Loucy (cell line): ENCODE results near the gene GPR150.

Experiments
- EZH2phosphoT487 ChIP-seq: fragments of 200-600 bp; IDR thresholded peaks from 2 replicates; pipeline ENCODE4 v1.6.1; 2018; ENCODE audit warnings: antibody characterized with exemption, mild to moderate bottlenecking, moderate library complexity, borderline replicate concordance
- TF ChIP-seq, protein P1 (sequence below): fragments of 200-600 bp; sonication (generic); conservative IDR thresholded peaks from 2 replicates; pipeline ENCODE4 v1.5.1; 2014; ENCODE audit warnings: mild to moderate bottlenecking, antibody characterized with exemption, low read length

DNA sequence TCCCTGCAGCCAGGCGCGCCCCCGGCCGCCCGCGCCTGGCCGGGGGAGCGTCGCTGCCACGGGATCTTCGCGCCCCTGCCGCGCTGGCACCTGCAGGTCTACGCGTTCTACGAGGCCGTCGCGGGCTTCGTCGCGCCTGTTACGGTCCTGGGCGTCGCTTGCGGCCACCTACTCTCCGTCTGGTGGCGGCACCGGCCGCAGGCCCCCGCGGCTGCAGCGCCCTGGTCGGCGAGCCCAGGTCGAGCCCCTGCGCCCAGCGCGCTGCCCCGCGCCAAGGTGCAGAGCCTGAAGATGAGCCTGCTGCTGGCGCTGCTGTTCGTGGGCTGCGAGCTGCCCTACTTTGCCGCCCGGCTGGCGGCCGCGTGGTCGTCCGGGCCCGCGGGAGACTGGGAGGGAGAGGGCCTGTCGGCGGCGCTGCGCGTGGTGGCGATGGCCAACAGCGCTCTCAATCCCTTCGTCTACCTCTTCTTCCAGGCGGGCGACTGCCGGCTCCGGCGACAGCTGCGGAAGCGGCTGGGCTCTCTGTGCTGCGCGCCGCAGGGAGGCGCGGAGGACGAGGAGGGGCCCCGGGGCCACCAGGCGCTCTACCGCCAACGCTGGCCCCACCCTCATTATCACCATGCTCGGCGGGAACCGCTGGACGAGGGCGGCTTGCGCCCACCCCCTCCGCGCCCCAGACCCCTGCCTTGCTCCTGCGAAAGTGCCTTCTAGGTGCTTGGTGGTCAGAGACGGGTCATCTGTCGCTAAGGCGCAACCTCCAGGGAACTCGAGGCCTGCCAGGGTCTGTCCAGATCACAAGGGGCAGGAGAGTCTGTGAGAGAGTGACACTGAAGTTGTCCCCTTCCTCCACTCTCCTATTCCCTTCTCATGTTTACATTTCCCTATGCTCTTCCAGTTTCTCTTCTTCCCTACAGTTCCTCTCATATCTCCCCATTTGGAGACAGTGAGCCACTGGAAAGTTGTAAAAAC, 1.3 kb downstream of the GPR150 start:
- TF ChIP-seq EZH2phosphoT487, result no peak
- TF ChIP-seq, protein P1, sequence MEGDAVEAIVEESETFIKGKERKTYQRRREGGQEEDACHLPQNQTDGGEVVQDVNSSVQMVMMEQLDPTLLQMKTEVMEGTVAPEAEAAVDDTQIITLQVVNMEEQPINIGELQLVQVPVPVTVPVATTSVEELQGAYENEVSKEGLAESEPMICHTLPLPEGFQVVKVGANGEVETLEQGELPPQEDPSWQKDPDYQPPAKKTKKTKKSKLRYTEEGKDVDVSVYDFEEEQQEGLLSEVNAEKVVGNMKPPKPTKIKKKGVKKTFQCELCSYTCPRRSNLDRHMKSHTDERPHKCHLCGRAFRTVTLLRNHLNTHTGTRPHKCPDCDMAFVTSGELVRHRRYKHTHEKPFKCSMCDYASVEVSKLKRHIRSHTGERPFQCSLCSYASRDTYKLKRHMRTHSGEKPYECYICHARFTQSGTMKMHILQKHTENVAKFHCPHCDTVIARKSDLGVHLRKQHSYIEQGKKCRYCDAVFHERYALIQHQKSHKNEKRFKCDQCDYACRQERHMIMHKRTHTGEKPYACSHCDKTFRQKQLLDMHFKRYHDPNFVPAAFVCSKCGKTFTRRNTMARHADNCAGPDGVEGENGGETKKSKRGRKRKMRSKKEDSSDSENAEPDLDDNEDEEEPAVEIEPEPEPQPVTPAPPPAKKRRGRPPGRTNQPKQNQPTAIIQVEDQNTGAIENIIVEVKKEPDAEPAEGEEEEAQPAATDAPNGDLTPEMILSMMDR, result peak; percentile 24; the same call in 1 of the 2 replicates
